HG03159 (cell line): ENCODE results near the gene CCDC158.
"Not testable (repeated sequence)": the region's sequence is repeated elsewhere in the genome, so short reads cannot be mapped to it uniquely, and the experiment has no call there.

Experiments used
- ATAC-seq: cut with Tn5 transposase; IDR thresholded peaks from one replicate; pipeline ENCODE4 v1.9.1; 2021; ENCODE audit warnings: mild to moderate bottlenecking, moderate library complexity; ENCODE audit not compliant: unreplicated experiment

CCDC158 gene

GRCh38 chr4:76373919-76374552, 46.9 kb downstream of the CCDC158 start:
- ATAC-seq = no peak

- ATAC-seq = no peak
Measured at GRCh38 chr4:76366737-76367136, 54.2 kb downstream of the CCDC158 start.

GRCh38 chr4:76365636-76366035, 55.3 kb downstream of the CCDC158 start:
- no peak for ATAC-seq

- ATAC-seq = no peak
Measured at GRCh38 chr4:76364763-76365162, 56.2 kb downstream of the CCDC158 start.

GRCh38 chr4:76363556-76364290, 57.2 kb downstream of the CCDC158 start:
- ATAC-seq = no peak

- ATAC-seq = no peak
Measured at GRCh38 chr4:76361689-76362412, 59.1 kb downstream of the CCDC158 start.

- not testable (repeated sequence) for ATAC-seq
Measured at GRCh38 chr4:76359881-76360466, 61.0 kb downstream of the CCDC158 start.

GRCh38 chr4:76357981-76358380, 63.0 kb downstream of the CCDC158 start:
- no peak for ATAC-seq

- no peak for ATAC-seq
Measured at GRCh38 chr4:76354517-76355473, 66.1 kb downstream of the CCDC158 start.

- ATAC-seq = no peak
Measured at GRCh38 chr4:76342803-76343202, 78.1 kb downstream of the CCDC158 start.

- ATAC-seq = no peak
Measured at GRCh38 chr4:76342191-76342590, 78.8 kb downstream of the CCDC158 start.

GRCh38 chr4:76341063-76341462, 79.9 kb downstream of the CCDC158 start:
- ATAC-seq = no peak

- ATAC-seq = no peak
Measured at GRCh38 chr4:76339364-76339763, 81.6 kb downstream of the CCDC158 start.

GRCh38 chr4:76334885-76335284, 86.1 kb downstream of the CCDC158 start:
- no peak for ATAC-seq

GRCh38 chr4:76326515-76326914, 94.4 kb downstream of the CCDC158 start:
- ATAC-seq = no peak

- ATAC-seq = no peak
Measured at GRCh38 chr4:76325072-76325471, 95.9 kb downstream of the CCDC158 start.

- no peak for ATAC-seq
Measured at GRCh38 chr4:76322236-76322635, 98.7 kb downstream of the CCDC158 start.

- no peak for ATAC-seq
Measured at GRCh38 chr4:76316131-76316530, 104.8 kb downstream of the CCDC158 start.

- no peak for ATAC-seq
Measured at GRCh38 chr4:76315267-76315918, 105.5 kb downstream of the CCDC158 start.

GRCh38 chr4:76313547-76313946, 107.4 kb downstream of the CCDC158 start:
- ATAC-seq = no peak
